ENCODE measurements around the gene PCDHGC5.

PCDHGC5 gene

GRCh38 chr5:141484641-141485311, 4.1 kb upstream of the PCDHGC5 start, which contains the start of gene PCDHGC4:
TSS of gene PCDHGC4 (plus strand) at chr5:141485030. CDS start at chr5:141485174, 144 bp downstream.
- H3K9me3 Mint-ChIP-seq = no peaks in the 10 kb centered on the region
- no peak for ATAC-seq
- no peaks in the 10 kb centered on the region for H3K36me3 Mint-ChIP-seq
- peak within 1 kb of the TSS; percentile 21 for H3K4me3 Mint-ChIP-seq
- H3K27me3 Mint-ChIP-seq = peaks cover 83% of the 10 kb centered on the region
- no peak within 1 kb of the TSS for H3K27ac Mint-ChIP-seq
- H3K4me1 Mint-ChIP-seq = peaks cover 16% of the 10 kb centered on the region

- peaks cover 16% of the 10 kb centered on the region for H3K4me1 Mint-ChIP-seq
- H3K27ac Mint-ChIP-seq = no peak overlapping the region
- no peaks in the 10 kb centered on the region for H3K36me3 Mint-ChIP-seq
- no peak for ATAC-seq
- no peaks in the 10 kb centered on the region for H3K9me3 Mint-ChIP-seq
- no peak overlapping the region for H3K4me3 Mint-ChIP-seq
- peaks cover 88% of the 10 kb centered on the region for H3K27me3 Mint-ChIP-seq
These were observed 3.4 kb upstream of the PCDHGC5 start for GRCh38 chr5:141485321-141486055.

GRCh38 chr5:141486091-141486490, 2.8 kb upstream of the PCDHGC5 start:
- H3K4me1 Mint-ChIP-seq = peaks cover 20% of the 10 kb centered on the region
- H3K4me3 Mint-ChIP-seq = no peak overlapping the region
- H3K9me3 Mint-ChIP-seq = no peaks in the 10 kb centered on the region
- no peak overlapping the region for H3K27ac Mint-ChIP-seq
- H3K36me3 Mint-ChIP-seq = no peaks in the 10 kb centered on the region
- H3K27me3 Mint-ChIP-seq = peaks cover 88% of the 10 kb centered on the region
- no peak for ATAC-seq

GRCh38 chr5:141487131-141487530, 1.8 kb upstream of the PCDHGC5 start:
- Mint-ChIP-seq H3K4me1 (peaks cover 28% of the 10 kb centered on the region), H3K27me3 (peaks cover 90% of the 10 kb centered on the region), H3K4me3 (no peak overlapping the region), H3K9me3 (no peaks in the 10 kb centered on the region), H3K27ac (no peak overlapping the region), H3K36me3 (no peaks in the 10 kb centered on the region)
- ATAC-seq = no peak

- Mint-ChIP-seq H3K4me3 (no peak overlapping the region), H3K9me3 (no peaks in the 10 kb centered on the region), H3K27me3 (peaks cover 74% of the 10 kb centered on the region), H3K4me1 (peaks cover 19% of the 10 kb centered on the region), H3K36me3 (no peaks in the 10 kb centered on the region), H3K27ac (no peak overlapping the region)
- no peak for ATAC-seq
These were observed 960 bp downstream of the PCDHGC5 start for GRCh38 chr5:141489841-141490240.

- Mint-ChIP-seq H3K36me3 (no peaks in the 10 kb centered on the region), H3K4me3 (no peak overlapping the region), H3K27me3 (peaks cover 74% of the 10 kb centered on the region), H3K27ac (no peak overlapping the region), H3K4me1 (peaks cover 15% of the 10 kb centered on the region), H3K9me3 (no peaks in the 10 kb centered on the region)
- no peak for ATAC-seq
These were observed 1.4 kb downstream of the PCDHGC5 start for GRCh38 chr5:141490271-141490670.

GRCh38 chr5:141490771-141491170, 1.9 kb downstream of the PCDHGC5 start:
- Mint-ChIP-seq H3K9me3 (no peaks in the 10 kb centered on the region), H3K27ac (no peak overlapping the region), H3K36me3 (no peaks in the 10 kb centered on the region), H3K27me3 (peaks cover 74% of the 10 kb centered on the region), H3K4me1 (peaks cover 14% of the 10 kb centered on the region), H3K4me3 (no peak overlapping the region)
- ATAC-seq = no peak

GRCh38 chr5:141491323-141492167, 2.7 kb downstream of the PCDHGC5 start:
- Mint-ChIP-seq H3K36me3 (no peaks in the 10 kb centered on the region), H3K27me3 (peaks cover 74% of the 10 kb centered on the region), H3K27ac (peak overlapping the region; percentile 65), H3K4me1 (peaks cover 14% of the 10 kb centered on the region), H3K9me3 (no peaks in the 10 kb centered on the region), H3K4me3 (peak overlapping the region; percentile 86)
- peak; percentile 4 for ATAC-seq

- peak; percentile 68 for ATAC-seq
- Mint-ChIP-seq H3K4me3 (peak overlapping the region; percentile 86), H3K27me3 (peaks cover 66% of the 10 kb centered on the region), H3K27ac (peak overlapping the region; percentile 65), H3K9me3 (no peaks in the 10 kb centered on the region), H3K36me3 (no peaks in the 10 kb centered on the region), H3K4me1 (peaks cover 14% of the 10 kb centered on the region)
These were observed 3.4 kb downstream of the PCDHGC5 start for GRCh38 chr5:141492168-141492885.

- no peaks in the 10 kb centered on the region for H3K36me3 Mint-ChIP-seq
- H3K4me3 Mint-ChIP-seq = no peak overlapping the region
- no peak overlapping the region for H3K27ac Mint-ChIP-seq
- no peak for ATAC-seq
- H3K9me3 Mint-ChIP-seq = no peaks in the 10 kb centered on the region
- peaks cover 57% of the 10 kb centered on the region for H3K27me3 Mint-ChIP-seq
- H3K4me1 Mint-ChIP-seq = peaks cover 14% of the 10 kb centered on the region
These were observed 4.9 kb downstream of the PCDHGC5 start for GRCh38 chr5:141493500-141494422.

- Mint-ChIP-seq H3K9me3 (no peaks in the 10 kb centered on the region), H3K36me3 (no peaks in the 10 kb centered on the region), H3K4me1 (peaks cover 14% of the 10 kb centered on the region), H3K4me3 (no peak overlapping the region), H3K27me3 (peaks cover 46% of the 10 kb centered on the region), H3K27ac (no peak overlapping the region)
- no peak for ATAC-seq
These were observed 6.0 kb downstream of the PCDHGC5 start for GRCh38 chr5:141494761-141495452.

GRCh38 chr5:141495453-141495811, 6.6 kb downstream of the PCDHGC5 start:
- Mint-ChIP-seq H3K36me3 (no peaks in the 10 kb centered on the region), H3K27ac (no peak overlapping the region), H3K9me3 (no peaks in the 10 kb centered on the region), H3K4me3 (no peak overlapping the region), H3K27me3 (peaks cover 41% of the 10 kb centered on the region), H3K4me1 (peaks cover 14% of the 10 kb centered on the region)
- no peak for ATAC-seq

- peaks cover 35% of the 10 kb centered on the region for H3K27me3 Mint-ChIP-seq
- H3K9me3 Mint-ChIP-seq = no peaks in the 10 kb centered on the region
- H3K36me3 Mint-ChIP-seq = no peaks in the 10 kb centered on the region
- no peak overlapping the region for H3K4me3 Mint-ChIP-seq
- no peak overlapping the region for H3K27ac Mint-ChIP-seq
- no peak for ATAC-seq
- peaks cover 10% of the 10 kb centered on the region for H3K4me1 Mint-ChIP-seq
These were observed 7.2 kb downstream of the PCDHGC5 start for GRCh38 chr5:141496038-141496437.
